NCI-H2171 (cell line): ENCODE measurements around the gene BEGAIN.

ENCODE experiments used
- DNase-seq: peaks from one replicate; lab custom pipeline; 2025; lab: John Stamatoyannopoulos, UW

Gene BEGAIN

DNA sequence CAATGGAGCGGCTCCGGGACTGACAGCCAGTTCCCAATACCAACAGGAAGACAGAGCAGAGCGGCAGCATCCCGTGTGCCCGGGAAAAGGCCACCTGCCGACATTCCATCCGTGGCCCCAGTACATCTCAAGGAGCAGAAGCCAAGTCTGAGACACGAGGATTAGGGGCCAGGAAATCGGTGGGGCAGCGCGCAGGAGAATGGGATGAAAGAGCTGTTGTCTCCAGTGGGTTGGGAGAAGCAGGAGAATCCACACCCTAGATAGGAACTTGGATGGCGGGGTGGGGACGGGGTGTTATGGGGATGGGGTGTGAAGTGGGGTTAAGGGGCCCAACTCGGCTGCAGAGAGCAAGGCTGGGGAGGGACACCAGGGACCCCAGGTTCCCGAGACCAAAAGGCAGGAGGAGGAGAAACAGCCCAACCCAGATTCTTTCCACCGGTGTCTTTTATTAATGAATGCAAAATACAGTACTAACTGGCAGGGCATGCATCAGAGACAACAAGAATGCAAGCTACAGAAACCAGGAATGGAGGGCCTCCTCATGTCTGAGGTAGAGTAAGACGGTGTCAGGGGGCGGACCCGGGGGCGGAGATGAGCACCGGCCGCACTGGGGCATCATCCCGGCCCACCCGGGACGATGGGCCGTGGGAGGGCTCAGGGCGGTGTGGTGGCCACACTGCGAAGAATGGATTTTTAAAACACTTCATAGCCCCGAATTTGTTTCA, 50.3 kb downstream of the BEGAIN start:
- no peak for DNase-seq

DNA sequence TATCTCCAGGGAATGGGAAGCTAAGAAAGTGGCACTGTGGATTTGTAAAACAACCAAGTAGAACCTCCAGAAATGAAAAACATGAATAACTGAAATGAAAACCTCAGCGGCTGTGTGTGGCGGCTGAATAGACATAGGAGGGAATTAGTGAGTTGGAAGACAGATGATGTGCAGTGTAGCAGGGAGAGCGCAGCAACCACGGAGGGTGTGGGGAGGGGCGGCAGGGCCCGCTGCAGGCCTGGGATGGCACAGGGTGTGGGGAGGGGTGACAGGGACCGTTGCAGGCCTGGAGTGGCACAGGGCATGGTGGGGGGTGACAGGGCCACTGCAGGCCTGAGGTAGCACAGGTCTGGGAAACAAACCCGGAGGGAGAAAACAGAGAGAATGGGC, 51.1 kb downstream of the BEGAIN start:
- no peak for DNase-seq

DNA sequence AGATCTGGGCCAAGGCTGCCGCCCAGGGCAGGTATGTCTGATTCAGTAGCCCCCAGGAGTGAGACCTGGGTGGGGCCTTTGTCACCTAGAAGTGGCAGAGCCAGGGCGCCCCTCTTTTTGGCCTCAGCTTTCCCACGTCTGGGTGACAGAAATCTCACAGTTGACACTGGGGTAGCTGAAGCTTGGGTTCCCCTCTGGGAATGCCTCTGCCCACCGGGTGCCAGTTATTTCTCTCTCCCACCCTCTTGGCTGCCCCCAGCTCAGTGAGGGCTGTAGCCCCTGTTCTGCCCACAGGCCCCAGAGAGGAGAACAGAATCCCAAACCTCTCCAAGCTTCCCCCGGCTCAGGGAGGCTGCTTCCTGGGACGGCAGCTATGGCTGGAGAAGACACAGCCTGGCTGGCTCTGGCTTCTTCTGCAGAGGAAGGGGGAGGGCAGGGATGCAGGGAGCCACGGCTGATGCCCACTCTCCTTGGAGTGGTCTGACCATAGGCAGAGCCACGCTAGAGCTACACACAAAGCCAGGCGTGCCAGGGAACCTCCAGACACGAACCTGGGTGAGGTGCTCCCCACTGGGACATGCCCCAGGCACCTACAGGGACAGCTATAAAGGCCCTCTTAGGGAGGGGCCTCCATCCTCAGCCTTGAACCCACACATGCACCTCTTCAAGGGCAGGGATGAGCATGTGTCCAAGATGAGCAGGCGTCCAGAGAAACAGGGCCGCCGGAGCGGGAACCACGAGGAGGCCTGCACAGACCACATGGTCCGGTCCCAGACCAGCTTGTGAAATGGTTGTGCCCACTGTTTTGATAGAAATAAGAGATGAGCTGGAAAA, 51.7 kb downstream of the BEGAIN start:
- DNase-seq: no peak

- no peak for DNase-seq
These were observed 52.5 kb downstream of the BEGAIN start for GRCh38 chr14:100534528-100535286.

DNA sequence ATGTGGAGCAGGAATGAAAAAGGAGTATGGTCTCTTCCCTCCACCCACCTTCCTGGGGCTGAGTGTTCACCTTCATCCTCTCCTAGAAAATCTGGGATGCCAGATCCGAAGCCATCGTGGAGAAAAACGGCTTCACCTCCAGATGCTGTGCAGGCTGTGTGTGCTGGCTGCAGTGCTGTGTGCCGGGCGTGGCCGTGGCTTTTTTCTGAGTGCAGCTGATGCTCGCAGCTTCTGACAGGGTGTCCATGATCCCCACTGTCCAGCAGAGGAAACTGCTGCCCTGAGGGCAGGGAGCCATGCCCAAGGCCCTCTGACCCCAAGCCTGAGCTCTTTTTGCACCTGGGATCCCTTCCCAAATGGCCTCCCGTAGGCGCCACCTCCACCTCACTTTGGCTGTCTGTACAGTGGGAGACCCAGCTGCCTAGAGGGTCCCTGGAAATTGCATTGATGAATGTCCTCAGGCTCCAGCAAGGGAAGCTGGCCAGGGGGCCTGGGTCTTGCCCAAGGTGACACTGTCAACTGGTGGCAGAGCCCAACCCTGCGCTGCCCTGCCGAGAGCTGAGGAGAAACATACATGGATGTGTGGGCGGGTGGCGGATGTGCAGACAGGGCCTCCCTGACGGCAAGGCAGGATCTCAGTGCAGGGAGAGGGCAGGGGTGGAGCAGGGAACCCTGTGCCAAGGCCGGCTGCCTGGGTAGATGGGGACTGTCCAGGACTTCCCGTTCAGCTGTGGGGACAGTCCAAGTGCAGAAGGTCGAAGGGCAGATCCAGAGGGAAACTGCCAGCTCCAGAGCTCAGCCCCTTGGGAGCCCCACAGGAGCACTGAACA, 53.3 kb downstream of the BEGAIN start:
- DNase-seq: no peak

DNA sequence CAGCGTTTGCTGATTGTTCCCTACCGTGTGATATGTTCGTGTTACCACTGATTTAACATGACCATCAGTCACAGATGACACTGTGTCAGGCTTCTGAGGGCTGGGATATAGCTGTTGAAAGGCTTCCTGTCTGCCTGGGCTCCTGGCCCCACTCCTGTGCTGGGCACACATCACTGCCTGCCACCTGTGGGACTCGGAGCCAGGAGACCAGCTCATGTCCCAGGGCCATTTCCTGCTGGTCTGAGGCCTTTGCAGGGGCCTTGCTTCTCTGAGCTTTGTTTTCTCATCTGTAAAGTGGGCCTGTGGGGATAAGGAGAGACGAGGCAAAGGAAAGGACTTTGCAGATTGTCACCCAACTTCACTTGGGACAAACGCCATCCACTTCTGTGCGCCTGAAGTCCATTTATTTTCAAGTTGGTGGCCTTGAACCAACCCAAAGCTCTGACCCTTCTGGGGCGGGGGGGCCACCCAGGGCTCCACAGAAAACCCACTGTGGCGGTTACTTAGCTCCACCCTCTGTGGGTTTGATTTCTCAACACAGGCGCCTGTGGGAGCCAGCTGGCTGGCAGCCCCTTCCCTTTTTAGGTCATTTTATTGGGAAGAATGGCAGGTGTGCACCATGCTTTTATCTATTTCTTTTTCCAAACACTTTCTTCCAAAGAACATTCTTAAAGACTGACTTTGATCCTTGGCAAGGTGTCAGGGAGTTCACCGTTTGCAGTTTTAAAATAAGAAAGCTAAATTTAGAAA, 54.1 kb downstream of the BEGAIN start:
- DNase-seq: no peak

- no peak for DNase-seq
These were observed 54.9 kb downstream of the BEGAIN start for GRCh38 chr14:100532154-100532861.

DNA sequence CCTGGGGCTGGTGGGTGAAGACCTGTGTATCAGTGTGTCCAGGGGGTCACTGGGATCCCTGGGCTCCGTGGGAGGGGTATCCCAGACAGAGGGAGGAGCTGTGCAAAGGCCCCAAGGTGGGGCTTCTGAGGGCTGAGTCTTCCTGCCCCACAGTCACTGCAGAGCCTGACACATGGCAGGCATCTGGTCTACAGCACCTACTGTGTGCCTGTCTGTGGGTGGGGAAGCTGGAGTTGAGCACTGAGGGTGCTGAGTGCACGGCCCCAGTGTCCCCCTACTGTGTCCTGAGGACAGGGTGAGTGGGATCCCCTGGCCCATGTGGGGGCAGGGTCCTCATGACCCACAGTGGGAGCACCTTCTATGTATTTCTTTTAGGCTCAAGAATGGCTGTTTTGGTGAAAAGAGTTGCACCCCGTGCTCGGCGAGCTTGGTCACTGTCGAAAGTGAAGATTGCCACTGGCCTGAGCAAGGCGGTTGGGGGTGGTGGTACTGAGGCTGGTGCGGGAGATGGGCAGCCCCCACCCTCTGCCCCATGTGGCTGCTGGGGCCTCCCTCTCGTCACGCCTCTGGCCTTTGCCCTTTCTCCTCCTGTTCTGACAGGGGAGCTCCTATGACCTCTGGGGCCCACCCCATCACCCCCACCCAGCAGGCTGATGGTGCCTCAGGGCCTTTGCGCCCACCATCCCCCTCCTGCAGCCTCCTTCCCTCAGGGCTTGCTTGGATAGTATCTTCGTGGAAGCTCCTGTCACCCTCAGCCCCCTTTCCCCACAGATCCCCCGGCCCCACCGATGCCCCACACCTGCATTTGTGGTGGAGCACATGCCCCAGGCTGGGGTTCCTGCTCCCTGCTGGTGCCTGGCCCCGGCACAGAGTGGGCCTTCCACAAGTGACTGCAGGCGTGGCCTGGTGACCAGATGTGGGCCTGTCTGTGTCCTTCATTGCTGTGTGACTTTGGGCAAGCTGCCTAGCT, 55.8 kb downstream of the BEGAIN start:
- DNase-seq: no peak

DNA sequence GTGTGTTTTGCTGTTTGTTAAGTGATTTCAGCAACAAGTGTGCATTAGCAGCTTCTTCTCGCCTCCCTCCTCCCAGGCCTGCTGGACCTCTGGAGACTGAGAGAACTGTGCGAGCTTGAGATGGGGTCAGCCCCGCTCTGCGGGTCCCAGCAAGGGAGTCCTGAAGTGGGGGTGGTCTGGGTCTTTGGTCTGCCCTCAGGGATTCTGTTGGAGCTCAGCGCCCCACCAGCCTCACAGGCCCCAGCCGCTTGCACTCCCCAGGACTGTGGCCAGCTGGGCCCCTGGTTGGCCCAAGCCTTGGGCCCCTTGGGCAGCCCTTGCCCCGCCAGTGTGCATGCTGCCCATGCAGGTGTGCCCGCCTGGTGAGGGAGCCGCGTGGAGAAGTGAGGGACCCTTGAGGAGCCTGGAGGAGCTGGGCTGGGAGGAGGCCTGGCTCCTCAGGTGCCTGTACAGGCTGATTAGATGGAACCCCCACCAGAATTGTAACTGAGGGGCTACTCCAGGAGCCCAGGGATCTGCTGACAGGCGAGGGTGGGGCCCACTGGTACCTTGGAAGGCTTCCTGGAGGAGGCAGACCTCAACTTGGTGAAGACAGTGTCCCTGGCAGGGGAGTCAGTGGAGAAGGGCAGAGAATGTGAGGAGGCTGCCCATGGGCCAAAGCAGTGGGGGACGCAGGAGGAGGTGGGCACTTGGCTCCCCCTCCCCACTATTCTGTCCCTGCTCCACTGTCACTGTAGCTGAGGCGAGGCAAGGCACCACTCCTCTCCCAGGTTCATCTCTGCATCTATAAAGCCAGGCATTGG, 56.7 kb downstream of the BEGAIN start:
- no peak for DNase-seq

DNA sequence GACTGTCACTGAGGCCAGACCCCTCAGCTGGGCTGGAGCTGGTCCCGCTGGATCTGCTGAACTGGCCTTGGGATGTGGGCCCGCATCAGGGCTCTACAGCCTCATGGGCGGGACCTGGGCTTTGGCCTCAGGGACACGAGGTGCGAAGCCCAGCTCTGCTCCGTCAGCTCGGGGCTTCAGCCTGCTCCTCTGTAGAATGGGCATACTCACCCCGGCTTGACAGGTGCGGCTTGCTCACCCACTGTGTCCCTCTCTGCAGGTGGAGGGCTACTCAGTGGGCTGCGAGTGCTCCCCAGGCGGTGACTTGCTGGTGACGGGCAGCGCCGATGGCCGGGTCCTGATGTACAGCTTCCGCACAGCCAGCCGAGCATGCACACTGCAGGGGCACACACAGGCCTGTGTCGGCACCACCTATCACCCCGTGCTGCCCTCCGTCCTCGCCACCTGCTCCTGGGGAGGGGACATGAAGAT, 57.6 kb downstream of the BEGAIN start:
- DNase-seq: no peak

DNA sequence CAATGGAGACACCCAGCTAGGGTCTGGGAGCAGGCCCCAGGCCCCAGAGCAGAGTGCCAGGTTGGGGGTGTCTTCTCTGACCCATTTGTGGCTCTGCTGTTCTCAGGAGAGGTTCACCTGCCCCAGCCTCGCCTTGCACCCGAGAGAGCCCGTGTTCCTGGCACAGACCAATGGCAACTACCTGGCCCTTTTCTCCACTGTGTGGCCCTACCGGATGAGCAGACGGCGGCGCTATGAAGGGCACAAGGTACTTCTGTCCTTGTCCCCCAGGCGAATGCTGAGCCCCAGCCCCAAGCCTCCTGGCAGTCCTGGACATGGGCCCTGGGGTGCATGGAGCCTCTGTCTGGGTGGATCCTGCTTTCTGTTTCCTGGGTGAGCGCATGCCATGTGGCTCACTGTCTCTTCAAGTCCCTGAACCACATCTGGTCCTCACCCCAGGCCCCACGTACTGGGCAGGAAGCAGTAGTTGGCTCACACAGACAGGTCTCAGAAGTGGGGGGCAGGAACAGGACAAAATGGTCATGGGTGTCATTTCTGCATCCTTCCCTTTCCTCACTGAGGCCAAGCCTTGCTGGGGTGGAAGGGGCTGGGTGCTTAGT, 58.2 kb downstream of the BEGAIN start:
- no peak for DNase-seq

- DNase-seq: no peak
These were observed 60.6 kb downstream of the BEGAIN start for GRCh38 chr14:100526632-100527031.

DNA sequence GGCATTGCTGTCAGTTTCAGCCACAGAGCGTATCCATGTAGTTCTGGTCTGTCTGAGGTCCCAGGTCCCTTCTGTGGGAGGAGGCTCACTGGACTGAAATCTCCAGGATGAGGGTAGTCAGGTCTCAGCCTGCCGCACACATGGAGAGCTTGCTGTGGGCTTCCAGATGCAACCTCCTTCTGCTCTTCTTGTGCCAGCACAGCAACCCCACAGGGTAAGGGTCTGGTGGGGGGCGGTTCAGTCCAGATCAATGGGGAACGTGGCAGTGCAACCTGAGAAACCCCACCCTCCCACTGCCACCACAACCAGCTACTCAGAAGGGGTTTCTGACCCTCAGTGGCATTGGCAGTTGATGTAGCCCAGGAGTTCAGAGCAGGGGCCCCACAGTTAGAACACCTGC, 61.2 kb downstream of the BEGAIN start:
- no peak for DNase-seq

DNA sequence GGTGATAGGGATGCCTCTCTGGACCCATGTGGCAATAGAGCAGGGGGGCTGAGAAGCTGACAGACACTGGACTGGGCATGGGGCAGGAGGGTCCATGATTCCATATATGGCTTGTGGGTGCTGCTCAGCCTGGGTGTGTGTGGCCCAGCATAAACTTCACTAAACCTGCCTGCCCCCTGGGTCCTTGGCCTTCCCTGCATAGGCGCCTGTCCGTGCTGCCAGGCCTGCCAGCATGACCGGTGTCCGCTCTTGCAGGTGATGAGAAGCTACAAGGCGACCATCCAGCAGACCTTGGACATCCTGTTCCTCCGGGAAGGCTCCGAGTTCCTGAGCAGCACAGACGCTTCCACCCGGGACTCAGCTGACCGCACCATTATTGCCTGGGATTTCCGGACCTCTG, 61.6 kb downstream of the BEGAIN start:
- no peak for DNase-seq

GRCh38 chr14:100524933-100525243, 62.3 kb downstream of the BEGAIN start:
- no peak for DNase-seq

- DNase-seq: no peak
These were observed 62.8 kb downstream of the BEGAIN start for GRCh38 chr14:100524233-100524932.

GRCh38 chr14:100523843-100524169, 63.4 kb downstream of the BEGAIN start:
- peak; percentile 45 for DNase-seq
